Diencephalon (tissue), 1 donor: Measurements from ENCODE around the gene MEGF11. TPM values are rescaled to one million over a fixed set of nuclear protein-coding genes. Genes with fewer than 3 reads are reported as not detected.

Experiments used
- small RNA-seq: library from RNA; depleted of rRNA; stranded (forward); fragments of <200 nt; gene quantifications from one replicate; pipeline ENCODE3, GENCODE V24; 2014
- total RNA-seq: library from RNA; depleted of rRNA; stranded (reverse); fragments of >200 nt; gene quantifications from one replicate; pipeline ENCODE4 v1.2.3, GENCODE V29; 2014

Gene MEGF11
- 6.9 TPM for total RNA-seq

DNA sequence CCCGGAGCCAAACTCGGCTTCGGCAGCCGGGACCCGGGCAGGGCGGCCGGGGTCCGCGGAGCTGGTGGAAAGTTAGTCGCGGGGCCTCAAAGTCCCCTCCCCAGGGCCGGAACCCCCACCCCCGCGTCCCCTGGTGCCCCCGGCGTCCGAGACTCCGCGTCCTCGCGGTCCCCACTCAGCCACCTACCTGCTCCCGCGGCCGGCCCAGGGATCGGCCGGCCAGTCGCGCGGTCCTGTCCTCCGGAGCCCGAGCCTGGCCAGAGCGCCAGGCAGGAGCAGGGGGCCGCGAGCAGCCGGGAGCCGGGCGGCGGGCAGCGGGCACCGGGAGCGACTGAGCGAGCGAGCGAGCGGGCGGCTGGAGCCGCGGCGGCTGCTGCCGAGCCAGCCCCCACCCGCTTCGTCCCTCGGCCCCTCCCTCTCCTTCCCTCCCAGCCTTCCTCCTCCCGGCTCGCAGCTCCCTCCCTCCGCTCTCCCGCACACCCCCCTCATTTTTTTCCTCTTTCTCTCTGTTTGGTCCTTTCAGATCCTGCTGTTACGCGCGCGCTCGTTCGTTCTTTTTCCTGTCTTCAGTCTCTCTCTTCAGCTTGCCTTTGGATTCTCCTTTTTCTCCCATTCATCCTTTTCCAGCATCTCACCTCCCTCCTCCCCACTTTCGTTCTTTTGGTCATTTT lies at the start of gene MEGF11:
Gene MEGF11 (minus strand): TSS at position 333 of the 671 bp plus-strand sequence. CDS start 125,347 bp downstream, outside the sequence.

DNA sequence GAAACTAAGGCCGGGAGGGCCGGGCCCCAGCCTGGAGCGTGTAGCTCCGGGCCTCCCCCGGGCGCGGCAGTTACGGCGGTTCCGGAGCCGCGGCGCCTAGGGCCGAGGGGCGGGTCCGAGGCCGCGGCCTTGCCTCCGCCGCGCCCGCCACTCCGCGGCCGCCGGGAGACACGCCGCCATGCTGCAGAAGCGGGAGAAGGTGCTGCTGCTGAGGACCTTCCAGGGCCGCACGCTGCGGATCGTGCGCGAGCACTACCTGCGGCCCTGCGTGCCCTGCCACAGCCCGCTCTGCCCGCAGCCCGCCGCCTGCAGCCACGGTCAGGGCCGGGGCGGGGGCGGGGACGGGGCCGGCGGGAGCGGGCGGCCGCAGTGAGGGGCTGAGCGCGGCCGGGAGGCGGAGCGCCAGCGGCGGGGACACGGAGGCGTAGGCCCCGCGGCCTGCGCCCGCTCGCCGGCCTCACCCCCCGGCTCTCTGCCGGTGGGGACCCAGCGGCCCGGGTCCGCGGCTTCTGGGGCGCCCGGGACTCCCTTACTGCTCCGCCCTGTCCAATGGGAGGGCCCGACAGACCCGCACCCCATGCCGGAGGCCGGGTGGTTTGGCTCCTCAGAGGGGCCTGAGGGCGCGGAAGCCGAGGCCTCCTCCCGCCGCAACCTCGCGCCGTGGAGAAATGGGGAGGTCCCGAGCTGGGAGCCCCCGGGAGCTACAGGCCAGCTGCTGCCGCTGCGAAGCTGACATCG lies 40.0 kb upstream of the MEGF11 start, which contains the start of gene DIS3L:
Gene DIS3L (plus strand): TSS at position 150 of the 738 bp plus-strand sequence. CDS start 29 bp downstream, at position 179.

DNA sequence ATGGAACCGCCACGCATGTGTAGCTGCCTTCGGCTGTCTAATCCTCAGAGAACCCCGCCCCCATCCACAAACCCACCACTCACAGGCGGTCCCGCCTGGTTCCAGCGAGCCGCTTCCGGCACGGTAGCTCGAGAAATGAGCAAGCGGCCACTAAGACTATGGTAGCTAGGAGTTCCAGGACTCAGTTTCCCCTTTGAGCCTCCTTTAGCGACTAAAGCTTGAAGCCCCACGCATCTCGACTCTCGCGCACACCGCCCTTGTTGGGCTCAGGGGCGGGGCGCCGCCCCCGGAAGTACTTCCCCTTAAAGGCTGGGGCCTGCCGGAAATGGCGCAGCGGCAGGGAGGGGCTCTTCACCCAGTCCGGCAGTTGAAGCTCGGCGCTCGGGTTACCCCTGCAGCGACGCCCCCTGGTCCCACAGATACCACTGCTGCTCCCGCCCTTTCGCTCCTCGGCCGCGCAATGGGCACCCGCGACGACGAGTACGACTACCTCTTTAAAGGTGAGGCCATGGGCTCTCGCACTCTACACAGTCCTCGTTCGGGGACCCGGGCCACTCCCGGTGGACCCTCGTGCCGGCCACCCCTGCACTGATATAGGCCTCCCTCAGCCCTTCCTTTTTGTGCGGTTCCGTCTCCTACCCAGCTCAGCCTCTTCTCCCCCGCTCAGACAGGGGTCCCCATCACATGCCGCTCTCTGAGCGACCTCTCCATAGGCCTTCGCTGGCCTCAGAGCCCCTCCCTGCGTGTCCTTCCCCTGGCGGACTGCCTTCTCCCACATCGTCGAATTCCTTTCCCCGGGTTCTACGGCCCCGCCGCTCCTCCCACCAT lies 384.2 kb downstream of the MEGF11 start, which contains the start of gene RAB11A:
Gene RAB11A (plus strand): TSS at position 366 of the 828 bp plus-strand sequence. CDS start 95 bp downstream, at position 461.

Small RNA genes lying within 50 kb of the gene (small RNA-seq; reads per million reads assigned to genes)
- not detected for gene MIR4311

Other genes with a start within 250 kb of the MEGF11 start
- gene DIS3L, start 39.8 kb upstream of the MEGF11 start, total RNA-seq = 54.9 TPM
- gene TIPIN, start 102.9 kb upstream of the MEGF11 start, total RNA-seq = 15.0 TPM
- 47.5 TPM for gene MAP2K1, start 133.2 kb upstream of the MEGF11 start, total RNA-seq
- gene SNAPC5, start 244.0 kb upstream of the MEGF11 start, total RNA-seq = 12.5 TPM